Endothelial cell of umbilical vein (primary cell): ENCODE data around the gene TNRC6A.

Experiments
- CTCF ChIP-seq, 2 donors: IDR thresholded peaks; 1 replicate in 1 of 2; 2 replicates in 1 of 2; pipeline ENCODE4 v1.5.1; 2011; ENCODE audit warnings: low read length in 2 of 2, mild to moderate bottlenecking in 2 of 2, moderate library complexity in 2 of 2, control low read depth in 1 of 2, inconsistent platforms in 1 of 2, low read depth in 1 of 2; ENCODE audit not compliant: insufficient read depth in 1 of 2; ENCODE audit errors: extremely low read depth in 1 of 2
- EZH2 ChIP-seq: IDR thresholded peaks from 2 replicates; pipeline ENCODE4 v1.6.1; 2012; ENCODE audit warnings: borderline replicate concordance, low read depth, mild to moderate bottlenecking, moderate library complexity, low read length, inconsistent platforms; ENCODE audit not compliant: severe bottlenecking
- FOS ChIP-seq: IDR thresholded peaks from 2 replicates; pipeline ENCODE4 v1.6.1; 2011; ENCODE audit warnings: mild to moderate bottlenecking, low read length, moderate library complexity, borderline replicate concordance; ENCODE audit not compliant: insufficient read depth
- JUN ChIP-seq: IDR thresholded peaks from 2 replicates; pipeline ENCODE4 v1.6.1; 2011; ENCODE audit warnings: borderline replicate concordance, low read depth; ENCODE audit not compliant: insufficient read length, insufficient read depth
- MAX ChIP-seq: IDR thresholded peaks from 2 replicates; pipeline ENCODE4 v1.6.1; 2011; ENCODE audit not compliant: insufficient read depth, insufficient read length
- MYC ChIP-seq: IDR thresholded peaks from one replicate; pipeline ENCODE4 v1.6.1; 2011; ENCODE audit warnings: mild to moderate bottlenecking, low read depth, low read length
- POLR2A ChIP-seq: IDR thresholded peaks from 2 replicates; pipeline ENCODE4 v1.6.1; 2012; ENCODE audit warnings: low read depth, mild to moderate bottlenecking, control low read depth, low read length
- POLR2AphosphoS5 ChIP-seq: IDR thresholded peaks from 2 replicates; pipeline ENCODE4 v1.6.1; 2012; ENCODE audit warnings: low read depth, mild to moderate bottlenecking, control low read depth, low read length, moderate library complexity; ENCODE audit not compliant: insufficient read depth

DNA sequence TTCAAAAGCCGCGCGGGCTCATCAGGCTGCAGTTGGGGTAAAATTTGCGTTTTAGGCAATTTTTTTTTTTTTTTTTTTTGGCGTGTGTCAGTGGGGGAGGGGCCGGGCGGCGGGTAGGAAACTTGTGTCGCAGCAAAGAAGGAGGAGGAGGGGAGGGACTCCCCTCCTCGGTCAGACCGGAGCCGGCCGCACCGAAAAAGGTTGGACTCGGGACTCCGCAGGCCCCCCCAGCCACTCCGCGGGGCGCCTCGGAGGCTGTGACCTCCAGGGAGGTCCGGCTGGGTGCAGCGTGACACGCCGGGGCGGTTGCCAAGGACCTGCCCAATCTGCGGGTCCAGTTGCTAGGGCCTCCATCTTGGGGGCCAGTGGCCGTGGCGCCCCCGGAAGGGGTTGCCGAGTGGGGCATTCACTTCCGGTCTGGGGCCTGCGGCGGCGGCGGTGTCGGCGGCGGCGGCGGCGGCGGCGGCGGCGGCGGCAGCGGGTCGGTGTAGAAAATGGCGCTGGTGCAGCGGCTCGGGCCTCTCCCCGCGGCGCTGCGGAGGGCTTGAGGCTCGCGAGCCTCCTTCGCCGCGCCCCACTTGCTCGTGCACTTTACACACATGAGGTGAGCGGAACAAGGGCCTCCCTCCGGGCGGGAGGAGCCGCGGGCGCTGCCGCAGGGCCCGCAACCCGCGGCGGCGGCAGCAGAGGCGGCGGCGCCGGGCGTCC lies at the start of gene TNRC6A:
- TF ChIP-seq CTCF (IDR thresholded peaks at IDR 0.05; ENCODE audit: extremely low read depth in 1 of 2, insufficient read depth in 1 of 2, low read depth in 1 of 2, low read length in 2 of 2) (no peak), POLR2AphosphoS5 (peak; percentile 78), EZH2 (no peak), MYC (no peak), MAX (no peak), FOS (no peak), POLR2A (peak; percentile 69), JUN (no peak)
